WERI-Rb-1 (cell line): ENCODE measurements around the gene ZBTB8A.

Experiments used
- DNase-seq: peaks from one replicate; pipeline ENCODE4 v3.0.0-alpha.2; 2020
- H3K27ac ChIP-seq: fragments of 250-450 bp; sonication (Bioruptor Pico); 2 replicates; pipeline ENCODE4 v1.5.1; 2020; ENCODE audit warnings: mild to moderate bottlenecking, moderate library complexity
- H3K27me3 ChIP-seq: fragments of 250-450 bp; sonication (Bioruptor Pico); 2 replicates; pipeline ENCODE4 v1.5.1; 2021; ENCODE audit warnings: mild to moderate bottlenecking, low read depth, moderate library complexity; ENCODE audit not compliant: insufficient read depth, severe bottlenecking
- H3K36me3 ChIP-seq: fragments of 250-450 bp; sonication (Bioruptor Pico); 2 replicates; pipeline ENCODE4 v1.5.1; 2020; ENCODE audit warnings: mild to moderate bottlenecking, moderate library complexity
- H3K4me3 ChIP-seq: 2 replicates; pipeline ENCODE4 v1.5.1; 2011; ENCODE audit warnings: low read depth, mild to moderate bottlenecking, control low read depth, low read length
- H3K9me3 ChIP-seq: fragments of 250-450 bp; sonication (Bioruptor Pico); 2 replicates; pipeline ENCODE4 v1.5.1; 2021; ENCODE audit warnings: mild to moderate bottlenecking, moderate library complexity; ENCODE audit not compliant: severe bottlenecking
- TF ChIP-seq, protein P1 (sequence below): IDR thresholded peaks from 2 replicates; pipeline ENCODE4 v1.5.1; 2011; ENCODE audit warnings: low read depth, mild to moderate bottlenecking, control low read depth, inconsistent platforms, low read length

Gene ZBTB8A

DNA sequence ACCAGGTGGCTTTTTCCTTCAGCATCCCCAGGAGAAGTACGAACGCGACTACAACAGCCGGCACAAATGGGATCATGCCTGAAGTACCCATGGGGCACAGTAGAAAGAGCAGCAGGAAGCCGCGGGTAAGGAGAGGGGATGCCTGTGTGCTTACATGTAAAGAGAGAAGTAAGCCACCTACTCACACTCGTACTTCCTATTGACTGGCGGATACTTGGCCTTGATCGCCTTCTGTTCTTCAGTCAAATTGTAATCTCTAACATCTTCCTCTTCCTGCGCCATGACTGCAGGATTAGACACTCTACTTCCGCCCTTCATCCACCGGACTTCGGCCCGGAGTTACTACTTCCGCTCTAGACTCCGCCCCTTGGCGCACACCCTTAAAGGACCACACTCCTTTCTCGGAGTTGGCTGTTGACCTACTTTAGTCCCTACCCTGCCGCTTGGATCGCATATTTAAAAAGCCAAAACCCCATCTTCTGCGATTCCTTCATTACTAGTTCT lies 111.1 kb downstream of the ZBTB8A start, which contains the start of gene ZBTB8OS:
Gene ZBTB8OS, minus strand, starts transcription at position 303 of the 504 bp plus-strand sequence. Its CDS starts 21 bp downstream, at position 282.
- Histone ChIP-seq H3K36me3 (peaks cover 40% of the 10 kb centered on the region), H3K9me3 (no peaks in the 10 kb centered on the region), H3K4me3 (peak within 1 kb of the TSS; percentile 96), H3K27ac (peak within 1 kb of the TSS; percentile 99), H3K27me3 (no peaks in the 10 kb centered on the region)
- peak; percentile 92 for DNase-seq
- TF ChIP-seq, protein P1, sequence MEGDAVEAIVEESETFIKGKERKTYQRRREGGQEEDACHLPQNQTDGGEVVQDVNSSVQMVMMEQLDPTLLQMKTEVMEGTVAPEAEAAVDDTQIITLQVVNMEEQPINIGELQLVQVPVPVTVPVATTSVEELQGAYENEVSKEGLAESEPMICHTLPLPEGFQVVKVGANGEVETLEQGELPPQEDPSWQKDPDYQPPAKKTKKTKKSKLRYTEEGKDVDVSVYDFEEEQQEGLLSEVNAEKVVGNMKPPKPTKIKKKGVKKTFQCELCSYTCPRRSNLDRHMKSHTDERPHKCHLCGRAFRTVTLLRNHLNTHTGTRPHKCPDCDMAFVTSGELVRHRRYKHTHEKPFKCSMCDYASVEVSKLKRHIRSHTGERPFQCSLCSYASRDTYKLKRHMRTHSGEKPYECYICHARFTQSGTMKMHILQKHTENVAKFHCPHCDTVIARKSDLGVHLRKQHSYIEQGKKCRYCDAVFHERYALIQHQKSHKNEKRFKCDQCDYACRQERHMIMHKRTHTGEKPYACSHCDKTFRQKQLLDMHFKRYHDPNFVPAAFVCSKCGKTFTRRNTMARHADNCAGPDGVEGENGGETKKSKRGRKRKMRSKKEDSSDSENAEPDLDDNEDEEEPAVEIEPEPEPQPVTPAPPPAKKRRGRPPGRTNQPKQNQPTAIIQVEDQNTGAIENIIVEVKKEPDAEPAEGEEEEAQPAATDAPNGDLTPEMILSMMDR, result no peak

DNA sequence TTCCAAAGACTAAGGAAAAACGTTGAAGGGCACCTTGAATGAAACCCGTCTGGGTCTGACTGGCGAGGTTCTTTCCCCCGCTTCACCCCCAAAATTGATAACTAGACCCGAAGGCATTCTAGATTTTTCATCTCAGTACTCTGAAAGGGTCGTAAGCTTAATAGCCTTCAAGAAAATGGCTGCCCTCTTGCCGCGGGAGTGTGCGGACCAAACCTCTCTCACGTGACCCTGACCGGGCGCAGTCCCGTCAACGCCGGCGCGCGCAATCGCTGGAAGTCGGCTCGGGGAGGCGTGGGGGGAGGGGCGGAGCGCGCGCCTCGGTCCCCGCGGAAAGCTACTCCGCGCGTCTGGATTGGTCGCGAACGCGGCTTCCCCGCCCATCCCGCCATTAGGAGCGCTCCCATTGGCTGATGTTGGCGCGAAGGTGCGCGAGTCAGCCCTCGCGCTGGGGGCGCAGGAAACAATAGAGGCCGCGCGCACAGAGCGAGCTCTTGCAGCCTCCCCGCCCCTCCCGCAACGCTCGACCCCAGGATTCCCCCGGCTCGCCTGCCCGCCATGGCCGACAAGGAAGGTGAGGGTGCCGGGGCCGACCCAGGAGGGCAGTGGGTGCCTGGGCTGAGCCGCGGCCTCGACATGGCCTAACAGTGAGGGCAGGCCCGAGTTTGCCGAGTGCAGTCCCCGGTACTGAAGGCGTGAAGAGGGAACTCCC lies 111.7 kb downstream of the ZBTB8A start, which contains the start of gene RBBP4:
Gene RBBP4, plus strand, starts transcription at position 457 of the 709 bp plus-strand sequence. Its CDS starts 99 bp downstream, at position 556.
- no peaks in the 10 kb centered on the region for H3K9me3 ChIP-seq
- peak within 1 kb of the TSS; percentile 99 for H3K27ac ChIP-seq
- no peaks in the 10 kb centered on the region for H3K27me3 ChIP-seq
- TF ChIP-seq, protein P1, result no peak
- peak; percentile 97 for DNase-seq
- peaks cover 47% of the 10 kb centered on the region for H3K36me3 ChIP-seq
- peak within 1 kb of the TSS; percentile 96 for H3K4me3 ChIP-seq

DNA sequence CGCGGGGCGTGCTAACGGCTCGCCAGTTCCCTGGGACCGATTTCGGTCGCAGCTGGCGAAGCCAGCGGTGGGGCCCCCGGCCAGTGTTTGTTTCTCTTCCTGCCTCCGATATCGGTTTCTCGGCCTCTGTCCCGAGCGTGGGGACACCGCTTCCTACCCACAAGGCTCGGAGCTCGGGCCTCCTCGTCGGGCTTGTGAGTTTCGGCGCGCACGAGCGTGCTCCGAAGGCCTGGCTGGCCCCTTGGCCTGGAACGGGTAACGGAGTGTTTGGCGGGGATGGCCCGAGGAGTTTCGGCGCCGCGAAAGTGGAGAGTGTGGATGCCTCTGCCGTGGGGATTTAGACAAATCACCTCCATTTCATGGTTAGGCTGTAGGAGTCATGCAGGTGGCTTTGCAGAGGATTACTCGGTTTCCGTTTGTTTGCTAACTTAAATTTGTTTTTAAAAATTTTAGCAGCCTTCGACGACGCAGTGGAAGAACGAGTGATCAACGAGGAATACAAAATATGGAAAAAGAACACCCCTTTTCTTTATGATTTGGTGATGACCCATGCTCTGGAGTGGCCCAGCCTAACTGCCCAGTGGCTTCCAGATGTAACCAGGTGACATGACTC lies 112.3 kb downstream of the ZBTB8A start:
- no peaks in the 10 kb centered on the region for H3K27me3 ChIP-seq
- DNase-seq, result no peak
- peak overlapping the region; percentile 96 for H3K4me3 ChIP-seq
- H3K27ac ChIP-seq, result peak overlapping the region; percentile 99
- H3K36me3 ChIP-seq, result peaks cover 53% of the 10 kb centered on the region
- TF ChIP-seq, protein P1, result no peak
- no peaks in the 10 kb centered on the region for H3K9me3 ChIP-seq

DNA sequence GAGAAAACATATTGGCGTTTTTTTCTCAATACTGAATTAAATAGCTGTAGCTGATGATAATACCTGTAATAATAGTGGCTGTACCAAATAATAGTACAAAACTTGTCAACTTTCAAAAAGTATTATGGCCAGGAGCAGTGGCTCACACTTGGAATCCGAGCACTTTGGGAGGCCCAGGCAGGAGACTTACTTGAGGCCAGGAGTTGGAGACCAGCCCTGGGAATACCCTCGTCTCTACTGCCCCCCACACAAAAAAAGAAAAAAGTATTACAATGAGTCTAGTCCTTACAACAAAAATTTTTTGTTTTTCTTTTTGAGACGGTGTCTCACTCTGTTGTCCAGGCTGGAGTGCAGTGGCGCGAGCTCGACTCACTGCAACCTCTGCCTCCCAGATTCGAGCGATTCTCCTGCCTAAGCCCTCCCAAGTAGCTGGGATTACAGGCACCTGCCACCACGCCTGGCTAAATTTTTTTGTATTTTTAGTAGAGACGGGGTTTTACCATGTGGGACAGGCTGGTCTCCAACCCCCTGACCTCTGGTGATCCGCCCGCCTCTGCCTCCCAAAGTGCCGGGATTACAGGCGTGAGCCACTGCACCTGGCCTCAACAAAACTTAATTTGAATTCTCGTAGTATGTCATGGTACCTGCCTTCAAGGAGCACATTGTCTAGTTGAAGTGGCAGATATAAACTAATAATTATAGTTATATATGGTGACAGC lies 113.2 kb downstream of the ZBTB8A start:
- no peaks in the 10 kb centered on the region for H3K9me3 ChIP-seq
- TF ChIP-seq, protein P1, result no peak
- H3K27me3 ChIP-seq, result no peaks in the 10 kb centered on the region
- peak overlapping the region; percentile 99 for H3K27ac ChIP-seq
- peak overlapping the region; percentile 96 for H3K4me3 ChIP-seq
- DNase-seq, result no peak
- peaks cover 62% of the 10 kb centered on the region for H3K36me3 ChIP-seq
